ENCODE results near the gene IL13.
"Not testable (repeated sequence)": the region's sequence is repeated elsewhere in the genome, so short reads cannot be mapped to it uniquely, and the experiment has no call there.

Gene IL13

DNA sequence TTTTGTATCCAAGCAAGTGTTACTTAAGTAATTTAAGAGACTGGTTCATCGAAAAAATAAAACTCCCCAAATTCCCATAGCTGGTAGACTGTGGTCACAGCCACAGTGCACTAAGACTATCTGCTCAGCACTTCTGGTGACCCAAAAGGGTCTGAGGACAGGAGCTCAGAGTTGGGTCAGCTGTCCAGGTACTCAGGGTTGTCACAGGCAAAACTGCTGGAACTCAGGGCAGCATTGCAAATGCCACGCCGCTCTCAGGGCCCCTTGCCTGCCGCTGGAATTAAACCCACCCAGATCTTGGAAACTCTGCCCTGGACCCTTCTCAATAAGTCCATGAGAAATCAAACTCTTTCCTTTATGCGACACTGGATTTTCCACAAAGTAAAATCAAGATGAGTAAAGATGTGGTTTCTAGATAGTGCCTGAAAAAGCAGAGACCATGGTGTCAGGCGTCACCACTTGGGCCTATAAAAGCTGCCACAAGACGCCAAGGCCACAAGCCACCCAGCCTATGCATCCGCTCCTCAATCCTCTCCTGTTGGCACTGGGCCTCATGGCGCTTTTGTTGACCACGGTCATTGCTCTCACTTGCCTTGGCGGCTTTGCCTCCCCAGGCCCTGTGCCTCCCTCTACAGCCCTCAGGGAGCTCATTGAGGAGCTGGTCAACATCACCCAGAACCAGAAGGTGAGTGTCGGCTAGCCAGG lies at the start of gene IL13:
TSS of gene IL13 (plus strand) at position 498 of the 705 bp plus-strand sequence. CDS start at position 512, 14 bp downstream.
- no peak for DNase-seq

DNA sequence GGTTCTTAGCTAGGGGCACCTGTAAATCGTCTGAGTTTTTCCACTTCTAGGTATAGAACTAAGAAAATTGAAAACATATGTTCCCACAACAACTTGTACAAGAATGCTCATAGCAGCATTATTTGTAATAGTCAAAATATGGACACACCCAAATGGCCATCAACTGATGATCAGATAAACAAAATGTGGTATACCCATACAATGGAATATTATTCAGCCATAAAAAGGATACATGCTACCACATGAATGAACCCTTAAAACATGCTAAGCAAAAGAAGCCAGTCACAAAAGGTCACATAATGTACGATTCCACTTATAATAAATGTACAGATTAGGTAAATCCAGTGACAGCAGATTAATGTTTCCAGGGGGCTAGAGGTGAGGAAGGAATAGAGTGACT lies 46.0 kb upstream of the IL13 start:
- DNase-seq = no peak

DNA sequence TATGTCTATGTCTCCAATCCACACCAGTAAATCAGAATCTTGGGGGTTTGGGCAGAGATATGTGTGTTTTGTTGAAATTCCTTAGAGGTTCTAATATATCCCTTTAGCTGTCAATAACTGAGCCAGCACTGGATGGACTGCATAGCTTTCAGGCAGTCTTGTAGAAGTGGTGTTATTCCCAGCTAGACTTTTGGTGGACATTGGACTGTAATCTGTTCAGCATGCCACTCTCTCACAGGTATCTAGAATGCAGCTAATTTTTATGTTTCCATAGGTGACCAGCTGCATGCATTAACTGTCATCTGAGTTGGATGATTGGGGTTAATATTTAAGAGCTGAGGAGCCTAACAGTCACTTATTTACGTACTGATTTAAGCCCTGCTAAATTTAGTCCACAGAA lies 45.1 kb upstream of the IL13 start:
- DNase-seq = no peak

DNA sequence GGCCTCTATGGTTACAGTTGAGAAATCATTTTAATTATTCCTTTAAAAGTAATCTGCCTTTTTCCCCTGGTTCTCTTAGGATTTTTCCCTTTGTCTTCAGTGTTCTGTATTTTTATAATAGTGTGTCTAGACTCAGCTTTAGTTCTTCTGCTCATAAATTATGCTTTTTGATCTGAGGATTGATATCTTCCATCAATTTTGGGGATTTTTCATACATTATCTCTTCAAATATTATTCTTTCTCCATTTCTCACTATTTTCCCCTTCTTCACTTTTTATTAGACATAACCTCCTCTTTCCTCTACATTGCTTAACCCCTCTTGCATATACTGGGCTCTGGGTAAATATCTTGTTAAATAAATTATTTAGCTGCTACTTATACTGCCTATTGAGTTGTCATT lies 36.3 kb upstream of the IL13 start:
- DNase-seq = no peak

DNA sequence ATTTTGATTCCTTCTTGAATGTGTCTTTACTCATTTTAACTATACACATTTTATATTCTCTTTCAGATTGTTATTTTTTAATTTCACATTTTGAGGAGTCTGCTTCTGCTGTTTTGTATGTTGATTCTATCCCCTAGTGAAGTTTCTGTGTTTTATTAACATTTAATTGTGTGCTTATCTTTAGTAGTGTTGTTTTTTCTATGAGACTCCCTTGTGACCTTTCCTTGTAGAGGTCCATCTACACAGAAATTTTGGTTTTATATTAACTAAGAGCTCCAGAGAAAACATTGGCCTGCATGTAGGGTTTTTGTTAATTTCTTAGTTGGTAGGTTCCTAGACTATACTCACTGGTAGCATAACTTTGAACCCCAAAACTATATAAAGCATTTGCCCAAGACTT lies 35.4 kb upstream of the IL13 start:
- no peak for DNase-seq

DNA sequence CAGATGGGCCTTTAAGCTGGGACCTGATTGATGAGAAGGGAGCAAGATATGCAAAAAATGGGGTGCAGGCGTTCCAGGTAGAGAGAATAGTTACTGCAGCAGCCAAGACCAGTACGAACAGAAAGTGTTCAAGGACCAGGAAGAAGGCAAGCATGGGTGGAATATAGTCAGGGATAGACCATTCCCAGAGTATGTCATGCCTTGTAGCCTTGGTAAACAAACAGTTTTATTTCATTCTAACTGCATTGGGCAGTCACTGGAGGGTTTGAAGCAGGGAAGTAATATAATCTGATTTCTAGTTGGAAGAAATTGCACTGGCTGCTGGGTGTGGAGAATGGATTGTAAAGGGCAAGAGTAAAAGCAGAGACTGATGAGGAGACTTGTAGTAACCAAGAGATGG lies 30.5 kb upstream of the IL13 start:
- DNase-seq = no peak

DNA sequence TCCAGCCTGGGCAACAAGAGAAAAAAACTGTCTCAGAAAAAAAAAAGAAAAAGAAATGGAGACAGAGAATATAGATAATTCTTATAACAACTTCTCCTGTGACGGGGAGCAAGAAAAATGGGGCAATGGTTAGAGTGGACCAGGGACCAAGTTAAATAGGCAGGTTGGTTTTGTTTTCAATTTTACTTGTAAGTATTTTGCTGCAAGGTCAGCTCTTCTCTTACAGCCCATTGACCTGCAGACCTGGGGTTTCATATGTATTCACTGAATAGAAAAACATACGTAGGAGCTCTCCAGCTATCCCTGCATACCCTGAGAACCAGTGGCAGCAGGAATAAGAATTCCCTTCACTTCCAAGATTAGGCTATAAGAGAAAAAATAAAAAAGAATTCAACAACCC lies 29.2 kb upstream of the IL13 start:
- no peak for DNase-seq

DNA sequence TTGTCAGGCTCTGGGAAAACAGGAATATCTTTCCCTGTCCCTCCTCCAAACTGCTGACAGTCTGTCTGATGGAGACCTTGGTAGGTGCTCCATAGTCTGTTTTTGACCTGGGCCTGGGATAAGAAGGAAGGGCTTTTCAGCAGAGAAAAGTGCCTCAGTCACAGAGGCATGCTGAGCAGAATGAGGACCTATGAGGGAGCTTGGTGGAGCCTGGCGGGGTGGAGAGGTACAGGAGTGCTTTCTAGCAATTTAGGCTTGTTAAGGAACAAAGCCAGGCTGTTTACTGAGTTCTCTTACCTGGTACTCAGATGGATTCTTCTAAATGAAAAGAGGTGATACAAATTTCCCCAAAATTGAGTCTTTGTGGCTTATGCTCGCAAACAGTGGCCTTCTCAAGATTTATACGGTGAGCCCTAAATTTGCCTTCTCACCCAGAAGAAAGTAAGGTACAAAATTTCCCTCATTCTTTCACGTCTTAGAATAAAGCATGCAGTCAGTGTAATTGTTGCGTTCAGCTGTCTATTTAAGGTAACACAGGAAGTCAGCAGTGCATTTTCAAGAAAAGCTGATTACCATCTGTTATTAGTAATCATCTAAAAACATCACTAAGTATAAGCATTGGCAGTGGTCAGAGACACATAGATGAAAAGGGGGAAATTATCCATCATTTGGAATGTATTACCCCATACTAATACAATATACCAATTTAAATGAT lies 28.6 kb upstream of the IL13 start:
- DNase-seq = no peak

DNA sequence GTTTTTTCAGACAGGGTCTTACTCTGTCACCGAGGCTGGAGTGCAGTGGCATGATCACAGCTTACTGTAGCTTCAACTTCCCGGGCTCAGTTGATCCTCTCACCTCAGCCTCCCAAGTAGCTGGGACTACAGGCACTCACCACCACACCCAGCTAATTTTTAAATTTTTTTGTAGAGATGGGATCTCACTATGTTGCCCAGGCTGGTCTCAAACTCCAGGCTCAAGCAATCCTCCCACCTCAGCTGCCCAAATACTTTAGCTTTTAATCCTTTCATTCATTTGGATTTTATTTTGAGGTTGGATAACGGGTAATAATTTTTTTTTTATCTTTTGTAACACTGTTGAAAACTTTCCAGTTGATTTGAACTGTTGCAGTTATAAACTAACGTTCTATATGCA lies 24.4 kb upstream of the IL13 start:
- DNase-seq = not testable (repeated sequence)

DNA sequence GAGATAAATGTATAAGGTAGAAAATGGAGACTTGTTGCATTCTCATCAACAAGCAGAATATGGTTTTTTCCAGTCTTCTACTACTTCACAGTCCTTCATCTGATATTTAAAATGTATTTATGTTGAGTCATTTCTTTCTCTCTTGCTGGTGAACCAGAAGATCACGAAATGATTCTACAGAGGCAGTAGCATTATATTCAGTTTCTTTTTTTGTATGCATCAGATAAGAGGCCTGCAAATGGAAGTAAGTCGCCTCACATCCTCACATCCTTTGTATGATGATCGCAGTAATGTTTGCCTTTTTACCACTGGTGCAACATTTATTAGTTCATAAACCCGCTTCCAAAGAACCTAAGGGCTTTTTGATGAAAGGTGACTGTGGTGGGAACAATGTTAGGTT lies 22.1 kb upstream of the IL13 start:
- no peak for DNase-seq

DNA sequence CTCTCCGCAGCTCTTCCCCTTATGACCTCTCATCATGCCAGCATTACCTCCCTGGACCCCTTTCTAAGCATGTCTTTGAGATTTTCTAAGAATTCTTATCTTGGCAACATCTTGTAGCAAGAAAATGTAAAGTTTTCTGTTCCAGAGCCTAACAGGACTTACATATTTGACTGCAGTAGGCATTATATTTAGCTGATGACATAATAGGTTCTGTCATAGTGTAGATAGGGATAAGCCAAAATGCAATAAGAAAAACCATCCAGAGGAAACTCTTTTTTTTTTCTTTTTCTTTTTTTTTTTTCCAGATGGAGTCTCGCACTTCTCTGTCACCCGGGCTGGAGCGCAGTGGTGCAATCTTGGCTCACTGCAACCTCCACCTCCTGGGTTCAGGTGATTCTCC lies 20.7 kb upstream of the IL13 start:
- DNase-seq = no peak

DNA sequence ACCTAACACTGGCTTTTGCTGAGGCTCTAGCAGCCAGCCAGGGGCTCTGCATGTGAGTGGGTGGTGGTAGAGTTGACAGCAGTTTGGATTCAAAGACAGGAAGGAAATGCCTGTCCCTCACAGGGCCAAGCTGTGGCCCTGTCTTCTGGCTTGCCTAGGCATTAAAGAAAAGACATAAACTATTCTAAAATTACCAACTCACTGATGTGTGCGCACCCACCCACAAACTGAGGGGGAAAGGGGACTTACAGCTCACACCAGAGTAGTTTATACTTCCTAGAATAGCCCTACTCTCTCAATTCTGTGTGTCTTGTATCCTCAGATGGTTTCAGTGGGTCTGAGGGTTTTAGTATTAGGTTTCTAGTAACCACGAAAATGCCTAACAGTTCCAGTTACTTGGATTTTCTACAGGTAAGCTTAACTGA lies 18.3 kb upstream of the IL13 start:
- DNase-seq = no peak

DNA sequence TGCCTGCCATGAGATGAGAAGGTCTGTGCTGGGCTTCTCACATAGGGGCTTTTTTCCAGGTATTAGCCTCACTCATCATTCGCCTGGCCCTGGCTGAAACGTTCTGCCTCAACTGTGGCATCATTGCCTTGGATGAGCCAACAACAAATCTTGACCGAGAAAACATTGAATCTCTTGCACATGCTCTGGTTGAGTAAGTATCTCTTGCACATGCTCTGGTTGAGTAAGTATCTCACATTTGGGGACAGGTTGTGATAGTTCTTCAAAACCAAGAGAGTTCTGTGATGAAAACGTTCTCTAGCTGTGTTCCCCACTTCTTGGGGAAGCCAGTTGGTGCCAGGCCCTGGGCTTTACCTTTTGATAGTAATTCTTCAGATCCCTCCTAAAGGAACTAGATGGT lies 17.4 kb upstream of the IL13 start:
- DNase-seq = no peak

DNA sequence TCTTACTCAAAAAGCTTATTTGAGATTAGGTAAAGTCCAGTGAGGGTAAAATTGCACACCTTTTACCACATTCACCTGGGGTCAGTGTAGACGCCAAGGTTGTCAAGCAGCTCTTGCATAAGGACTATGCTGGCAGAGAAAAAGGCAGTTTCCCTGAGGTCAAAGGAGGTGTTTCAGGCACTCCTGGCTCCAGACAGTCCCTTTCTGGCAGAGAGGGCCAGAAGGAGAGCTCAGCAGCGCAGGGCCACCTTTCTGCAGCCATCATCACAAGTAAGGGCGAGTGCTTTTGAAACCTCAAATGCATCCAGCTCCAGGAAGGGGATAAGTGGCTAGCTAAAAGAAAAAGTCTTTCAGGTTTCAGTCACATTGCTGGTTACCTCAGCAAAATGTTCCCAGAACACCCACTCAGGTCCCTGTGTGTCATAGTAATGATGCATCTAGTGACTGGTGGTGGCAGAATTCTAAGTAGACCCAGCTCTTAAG lies 16.7 kb upstream of the IL13 start:
- no peak for DNase-seq

DNA sequence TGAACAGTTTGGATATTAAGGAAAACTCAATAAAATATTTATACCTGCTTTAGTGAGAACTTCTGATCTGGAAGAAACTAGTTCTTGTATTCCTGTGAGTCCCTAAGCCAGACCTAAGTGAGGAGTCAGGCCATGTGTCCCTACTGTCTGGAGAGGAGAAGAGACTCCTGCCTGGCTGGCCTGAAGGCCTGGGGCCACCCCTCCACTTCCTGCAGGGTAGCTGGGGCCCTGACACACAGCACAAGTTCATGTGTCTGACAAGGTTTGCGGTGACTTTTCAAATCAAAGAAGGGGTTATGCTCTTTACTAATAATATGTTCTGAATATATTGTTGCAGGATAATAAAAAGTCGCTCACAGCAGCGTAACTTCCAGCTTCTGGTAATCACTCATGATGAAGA lies 16.1 kb upstream of the IL13 start:
- no peak for DNase-seq

DNA sequence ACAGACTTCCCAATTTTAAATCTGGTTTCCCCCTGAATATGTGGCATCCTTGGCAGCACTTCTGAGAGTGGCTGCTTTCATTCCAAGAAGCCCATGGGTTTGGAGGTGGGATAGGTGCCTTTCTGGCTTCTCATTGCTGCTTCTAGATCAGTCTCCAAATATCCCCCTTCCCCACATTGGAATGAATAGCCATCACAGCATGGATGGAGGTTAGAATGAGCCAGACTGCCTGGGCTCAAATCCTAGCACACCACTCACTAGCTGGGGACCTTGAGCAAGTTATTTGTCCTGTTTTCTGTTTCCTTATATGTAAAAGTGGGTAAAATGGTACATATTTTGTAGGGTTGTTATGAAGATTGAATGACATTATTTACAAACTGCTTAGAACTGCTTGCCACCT lies 13.8 kb upstream of the IL13 start:
- no peak for DNase-seq

DNA sequence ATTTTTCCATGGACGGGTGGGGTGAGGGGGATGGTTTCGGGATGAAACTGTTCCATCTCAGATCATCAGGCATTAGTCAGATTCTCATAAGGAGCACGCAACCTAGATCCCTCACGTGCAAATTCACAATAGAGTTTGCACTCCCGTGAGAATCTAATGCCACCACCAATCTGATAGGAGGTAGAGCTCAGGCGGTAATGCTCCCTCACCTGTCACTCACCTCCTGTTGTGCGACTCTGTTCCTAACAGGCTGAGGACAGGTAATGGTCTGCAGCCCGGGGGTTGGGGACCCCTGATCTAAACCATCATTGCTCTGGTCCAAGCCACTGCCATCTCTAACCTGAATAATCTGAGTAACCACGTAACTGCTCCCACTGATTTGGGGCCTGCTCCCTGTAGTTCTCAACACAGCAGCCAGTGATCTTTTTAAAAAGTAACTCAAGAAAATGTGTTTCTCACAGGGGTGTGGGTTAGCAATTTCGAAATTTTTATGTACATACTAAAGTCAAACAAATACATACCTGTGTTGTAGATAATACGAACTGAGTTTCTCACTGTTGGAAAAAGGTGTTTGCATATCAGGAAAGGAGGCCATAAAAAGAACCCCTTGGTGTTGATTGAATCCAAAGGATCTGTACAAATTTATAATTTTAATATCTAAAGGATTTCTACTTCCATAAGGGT lies 11.2 kb upstream of the IL13 start:
- DNase-seq = no peak

DNA sequence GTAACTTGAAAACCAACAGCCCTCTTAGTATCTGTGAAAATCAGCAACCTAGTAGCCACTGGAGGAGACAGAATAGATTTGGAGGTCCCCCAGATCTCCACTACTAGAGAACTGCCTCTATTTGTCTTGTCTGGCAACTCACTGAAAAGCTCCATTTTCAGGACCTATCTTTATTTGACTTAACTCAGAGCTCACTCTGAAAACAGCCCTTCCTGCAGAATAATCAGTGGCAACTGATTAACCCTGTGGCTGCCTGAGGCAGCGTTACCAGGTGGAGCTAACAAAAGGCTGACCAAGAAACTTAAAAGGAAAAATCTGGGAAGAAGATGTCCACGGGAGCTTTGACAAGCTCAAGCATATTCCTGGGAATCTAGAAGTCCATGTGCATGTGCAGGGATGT lies 10.5 kb upstream of the IL13 start:
- no peak for DNase-seq

DNA sequence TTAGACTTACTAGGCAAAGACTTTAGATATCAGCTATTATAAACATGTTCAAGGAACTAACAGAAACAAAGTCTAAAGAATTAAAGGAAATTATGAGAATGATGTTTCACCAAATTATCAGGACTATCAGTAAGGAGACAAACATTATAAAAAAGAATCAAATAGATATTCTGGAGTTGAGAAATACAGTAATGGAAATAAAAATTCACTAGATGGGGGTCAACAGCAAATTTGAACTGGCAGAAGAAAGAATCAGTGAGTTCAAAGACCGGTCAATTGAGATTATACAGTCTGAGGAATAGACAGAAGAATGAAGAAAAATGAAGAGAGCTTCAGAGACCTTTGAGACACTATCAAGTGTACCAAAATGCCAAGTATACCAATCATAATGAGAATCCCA lies 9.6 kb upstream of the IL13 start:
- no peak for DNase-seq

DNA sequence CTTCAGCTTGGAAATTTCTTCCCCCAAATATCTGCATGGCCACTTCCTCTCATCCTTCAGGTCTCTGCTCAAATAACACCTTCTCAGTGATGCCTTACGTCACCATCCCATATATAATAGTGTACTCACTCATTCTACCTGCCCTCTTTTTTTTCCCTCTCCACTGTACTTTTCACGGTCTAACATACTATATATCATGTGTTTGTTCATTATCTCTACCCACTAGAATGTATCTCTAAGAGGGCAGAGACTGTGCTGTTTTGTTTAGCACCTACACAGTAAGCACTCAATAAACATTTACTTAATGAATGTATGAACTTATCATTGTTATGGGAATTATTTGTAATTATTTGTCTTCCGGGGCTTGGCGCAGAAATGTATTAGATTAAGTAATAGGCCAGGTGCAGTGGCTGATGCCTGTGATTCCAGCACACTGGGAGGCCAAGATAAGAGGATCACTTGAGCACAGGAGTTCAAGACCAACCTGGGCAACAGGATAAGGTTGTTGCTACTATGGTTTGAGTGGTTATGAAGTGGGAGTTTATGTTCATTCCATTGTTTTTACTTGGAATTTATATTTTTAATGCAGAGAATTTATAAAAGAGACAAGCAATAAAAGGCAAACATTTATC lies 6.0 kb upstream of the IL13 start:
- peak; percentile 57 for DNase-seq

DNA sequence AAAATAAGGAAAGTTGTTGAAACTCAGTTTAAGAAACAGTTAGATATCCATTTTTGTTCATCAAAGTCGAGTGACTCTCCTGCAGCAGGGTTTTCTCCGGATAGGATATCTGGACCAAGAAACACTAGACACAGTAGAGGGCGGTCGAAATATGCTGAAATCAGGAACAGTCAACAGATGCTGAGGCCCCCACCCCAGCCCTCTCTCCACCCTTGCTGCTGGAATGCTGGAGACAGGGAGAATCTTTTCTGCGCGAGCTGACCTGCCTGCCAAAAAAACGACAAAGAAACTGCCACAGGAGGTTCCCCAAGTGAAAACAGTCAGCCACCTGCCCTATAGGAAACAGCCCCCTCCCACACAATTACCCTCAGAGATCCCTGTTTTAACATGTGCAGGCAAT lies 4.3 kb upstream of the IL13 start:
- no peak for DNase-seq

DNA sequence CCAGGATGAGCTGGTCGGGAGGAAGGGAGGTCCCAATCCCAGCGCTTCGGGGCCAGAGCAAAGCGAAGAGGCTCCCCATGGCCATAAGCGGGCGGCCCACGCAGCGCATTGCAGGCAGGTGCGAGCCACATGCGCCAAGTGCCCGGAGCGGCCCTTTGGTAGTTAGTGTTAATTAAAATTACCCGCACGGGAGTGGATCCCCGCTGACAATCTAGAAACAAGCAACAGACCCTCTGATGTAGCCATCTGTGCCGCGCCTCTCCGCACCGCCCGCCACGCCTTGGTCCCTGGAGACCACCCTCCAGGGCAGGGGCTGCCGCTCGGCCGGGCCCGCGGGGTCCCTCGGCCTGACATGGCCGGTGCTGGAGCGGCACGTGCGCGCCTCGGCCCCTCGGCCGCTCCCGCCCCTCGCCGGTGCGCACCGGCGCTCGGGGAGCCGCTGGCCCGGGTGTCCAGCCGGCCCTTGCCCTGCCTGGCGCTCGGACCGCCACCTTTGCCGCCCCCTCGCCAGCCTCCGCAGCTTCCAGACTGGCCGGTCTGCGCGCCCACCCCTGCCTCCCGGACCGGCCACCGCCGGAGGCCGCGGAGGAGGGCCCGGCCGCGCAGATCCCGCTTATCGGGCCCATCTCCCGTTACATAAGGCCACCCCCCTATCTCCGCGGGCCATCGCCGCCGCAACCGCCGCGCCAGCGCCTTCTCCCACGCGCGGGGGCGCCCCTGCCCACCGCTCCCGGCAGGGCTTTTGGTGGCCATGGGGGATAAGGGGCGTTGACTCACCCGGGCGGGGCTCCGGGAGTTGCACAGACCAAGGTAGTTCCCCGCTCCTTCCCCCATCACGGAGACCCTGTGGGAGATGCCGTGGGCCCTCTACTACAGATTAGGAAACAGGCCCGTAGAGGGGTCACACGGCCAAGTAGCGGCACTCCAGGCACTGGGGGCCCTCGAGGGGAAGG lies 1.9 kb upstream of the IL13 start:
- peak; percentile 39 for DNase-seq

Measured in NCI-H146 (cell line).